HG03196 (cell line): ENCODE data around the gene AP3M1.
"Not testable (repeated sequence)": the region's sequence is repeated elsewhere in the genome, so short reads cannot be mapped to it uniquely, and the experiment has no call there.

Source experiments
- ATAC-seq: cut with Tn5 transposase; IDR thresholded peaks from one replicate; pipeline ENCODE4 v1.9.1; 2021; ENCODE audit not compliant: unreplicated experiment

AP3M1 gene

GRCh38 chr10:74150204-74150989 lies at the start of gene AP3M1:
Gene AP3M1, minus strand, starts transcription at chr10:74150828. Its CDS starts 12,449 bp downstream, at chr10:74138379.
- peak; percentile 50 for ATAC-seq

GRCh38 chr10:74199315-74199714 lies 48.7 kb upstream of the AP3M1 start:
- ATAC-seq = no peak

- no peak for ATAC-seq
Measured at GRCh38 chr10:74194999-74195398, 44.4 kb upstream of the AP3M1 start.

- ATAC-seq = no peak
Measured at GRCh38 chr10:74194545-74194944, 43.9 kb upstream of the AP3M1 start.

- ATAC-seq = no peak
Measured at GRCh38 chr10:74190494-74190893, 39.9 kb upstream of the AP3M1 start.

- ATAC-seq = peak; percentile 46
Measured at GRCh38 chr10:74189999-74190421, 39.4 kb upstream of the AP3M1 start.

GRCh38 chr10:74188617-74189016 lies 38.0 kb upstream of the AP3M1 start:
- ATAC-seq = not testable (repeated sequence)

GRCh38 chr10:74187237-74187636 lies 36.6 kb upstream of the AP3M1 start:
- ATAC-seq = no peak

- no peak for ATAC-seq
Measured at GRCh38 chr10:74186678-74187077, 36.0 kb upstream of the AP3M1 start.

- no peak for ATAC-seq
Measured at GRCh38 chr10:74179111-74179710, 28.6 kb upstream of the AP3M1 start.

- no peak for ATAC-seq
Measured at GRCh38 chr10:74178042-74178791, 27.6 kb upstream of the AP3M1 start.

GRCh38 chr10:74177140-74177677 lies 26.6 kb upstream of the AP3M1 start:
- ATAC-seq = peak; percentile 25

- ATAC-seq = peak; percentile 88
Measured at GRCh38 chr10:74176380-74177139, 25.9 kb upstream of the AP3M1 start.

- no peak for ATAC-seq
Measured at GRCh38 chr10:74175510-74176379, 25.1 kb upstream of the AP3M1 start.

GRCh38 chr10:74174521-74174920 lies 23.9 kb upstream of the AP3M1 start:
- ATAC-seq = no peak

- ATAC-seq = no peak
Measured at GRCh38 chr10:74171625-74172024, 21.0 kb upstream of the AP3M1 start.

- ATAC-seq = no peak
Measured at GRCh38 chr10:74167443-74167842, 16.8 kb upstream of the AP3M1 start.

GRCh38 chr10:74165530-74165901 lies 14.9 kb upstream of the AP3M1 start:
- ATAC-seq = no peak

GRCh38 chr10:74164716-74165529 lies 14.3 kb upstream of the AP3M1 start:
- no peak for ATAC-seq
